Sigmoid colon (tissue), 4 donors: Measurements from ENCODE around the gene TM9SF3.

Source experiments
- EP300 ChIP-seq, 4 donors: sonication (generic); formaldehyde crosslinking; IDR thresholded peaks; one replicate each; pipeline ENCODE4 v1.6.1; 2017; ENCODE audit warnings: antibody characterized with exemption in 4 of 4
- POLR2AphosphoS5 ChIP-seq, 4 donors: sonication (generic); formaldehyde crosslinking; IDR thresholded peaks; one replicate each; pipeline ENCODE4 v1.6.1; 2017; ENCODE audit warnings: antibody characterized with exemption in 4 of 4
- TF ChIP-seq, protein P1 (sequence below), 4 experiments: fragments of 450-650 bp in 3 of 4; fragments of 200-600 bp in 1 of 4; IDR thresholded peaks; one replicate each; pipeline ENCODE4 v1.5.1; 2016 to 2019; ENCODE audit warnings: antibody characterized with exemption in 4 of 4, mild to moderate bottlenecking in 3 of 4, moderate library complexity in 2 of 4

DNA sequence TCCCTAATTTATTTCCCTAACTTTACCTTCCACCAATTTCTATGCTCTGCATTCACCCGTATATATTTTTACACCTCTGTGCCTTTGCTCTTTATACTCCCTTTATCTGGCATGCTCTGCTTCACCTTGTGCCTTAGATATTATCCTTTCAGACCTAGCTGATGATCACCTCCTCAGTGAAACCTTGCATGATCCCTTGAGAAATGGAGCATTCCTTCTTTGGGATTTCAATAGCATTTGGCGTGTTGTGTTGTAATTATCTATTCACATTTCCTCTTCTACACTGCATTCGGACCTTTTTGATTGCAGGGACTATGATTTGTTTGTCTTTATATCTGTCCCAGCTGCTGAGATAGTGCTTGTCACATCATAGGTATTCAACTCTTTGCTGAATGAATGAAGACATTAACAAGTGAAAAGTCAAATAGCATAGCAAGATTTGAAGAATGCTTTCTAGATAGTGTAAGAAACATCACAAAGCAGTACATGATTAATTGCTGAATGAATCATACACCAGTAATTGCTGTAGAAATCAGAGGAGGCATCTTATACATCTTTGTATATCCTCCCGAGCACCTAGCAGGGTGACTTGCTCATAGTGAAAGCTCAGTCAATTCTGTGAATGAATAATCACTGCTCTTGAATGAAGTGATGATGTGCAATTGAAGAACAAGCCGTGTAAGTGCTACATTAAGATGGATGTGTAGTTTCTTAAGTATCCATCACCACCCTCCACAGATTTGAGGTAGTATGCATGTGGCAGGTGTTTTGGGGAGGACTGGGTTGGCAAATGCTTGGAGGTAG is 2.0 kb upstream of the TM9SF3 start:
- TF ChIP-seq, protein P1, sequence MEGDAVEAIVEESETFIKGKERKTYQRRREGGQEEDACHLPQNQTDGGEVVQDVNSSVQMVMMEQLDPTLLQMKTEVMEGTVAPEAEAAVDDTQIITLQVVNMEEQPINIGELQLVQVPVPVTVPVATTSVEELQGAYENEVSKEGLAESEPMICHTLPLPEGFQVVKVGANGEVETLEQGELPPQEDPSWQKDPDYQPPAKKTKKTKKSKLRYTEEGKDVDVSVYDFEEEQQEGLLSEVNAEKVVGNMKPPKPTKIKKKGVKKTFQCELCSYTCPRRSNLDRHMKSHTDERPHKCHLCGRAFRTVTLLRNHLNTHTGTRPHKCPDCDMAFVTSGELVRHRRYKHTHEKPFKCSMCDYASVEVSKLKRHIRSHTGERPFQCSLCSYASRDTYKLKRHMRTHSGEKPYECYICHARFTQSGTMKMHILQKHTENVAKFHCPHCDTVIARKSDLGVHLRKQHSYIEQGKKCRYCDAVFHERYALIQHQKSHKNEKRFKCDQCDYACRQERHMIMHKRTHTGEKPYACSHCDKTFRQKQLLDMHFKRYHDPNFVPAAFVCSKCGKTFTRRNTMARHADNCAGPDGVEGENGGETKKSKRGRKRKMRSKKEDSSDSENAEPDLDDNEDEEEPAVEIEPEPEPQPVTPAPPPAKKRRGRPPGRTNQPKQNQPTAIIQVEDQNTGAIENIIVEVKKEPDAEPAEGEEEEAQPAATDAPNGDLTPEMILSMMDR (IDR thresholded peaks at IDR 0.05) = no peak
- TF ChIP-seq POLR2AphosphoS5 (IDR thresholded peaks at IDR 0.05) (no peak), EP300 (IDR thresholded peaks at IDR 0.05) (no peak)
